Epithelial cell of esophagus (primary cell): ENCODE data around the gene FNTB.

Source experiments
- DNase-seq: peaks from one replicate; pipeline ENCODE4 v3.0.0; 2010; ENCODE audit warnings: low read depth
- H3K4me3 ChIP-seq: 2 replicates; pipeline ENCODE4 v1.5.1; 2011; ENCODE audit warnings: mild to moderate bottlenecking, low read length, control low read depth
- TF ChIP-seq, protein P1 (sequence below): IDR thresholded peaks from 2 replicates; pipeline ENCODE4 v1.5.1; 2011; ENCODE audit warnings: low read depth, mild to moderate bottlenecking, low read length, control low read depth, inconsistent platforms; ENCODE audit not compliant: insufficient read depth; ENCODE audit errors: missing control alignments

FNTB gene

DNA sequence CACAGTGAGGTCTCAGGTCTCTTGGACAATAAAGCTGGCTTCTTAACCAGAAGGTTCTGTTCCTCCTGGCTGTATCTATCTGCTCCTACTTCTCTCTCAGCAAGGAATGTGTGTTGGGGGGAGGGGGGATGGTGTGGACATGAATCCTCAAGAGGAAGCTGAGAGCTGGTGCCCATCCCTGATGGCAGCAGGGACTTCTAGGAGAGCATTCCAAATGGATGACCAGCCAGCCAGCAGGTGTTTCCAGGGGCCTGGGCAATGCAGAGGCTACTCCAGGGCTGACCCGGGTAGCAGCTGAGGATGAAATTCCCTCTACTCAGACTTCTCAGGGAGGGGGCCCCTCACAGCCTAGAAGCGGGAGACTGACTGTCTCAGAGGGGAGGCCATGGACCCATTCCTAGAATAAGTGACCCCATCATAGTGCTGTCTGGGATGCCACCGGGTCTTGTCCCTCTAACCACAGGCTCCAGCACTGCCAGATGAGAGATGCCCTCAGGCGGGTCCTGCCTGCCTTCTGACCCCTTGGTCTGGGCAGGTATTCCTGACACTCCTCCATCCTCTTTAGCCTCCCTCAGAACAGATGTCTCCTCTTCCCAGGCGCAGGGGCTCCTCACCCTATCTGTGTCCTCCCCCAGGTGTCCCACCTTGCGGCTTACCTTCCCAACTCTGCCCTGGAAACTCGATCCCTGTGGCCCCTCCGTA lies 15.8 kb upstream of the FNTB start:
- no peak overlapping the region for H3K4me3 ChIP-seq
- TF ChIP-seq, protein P1, sequence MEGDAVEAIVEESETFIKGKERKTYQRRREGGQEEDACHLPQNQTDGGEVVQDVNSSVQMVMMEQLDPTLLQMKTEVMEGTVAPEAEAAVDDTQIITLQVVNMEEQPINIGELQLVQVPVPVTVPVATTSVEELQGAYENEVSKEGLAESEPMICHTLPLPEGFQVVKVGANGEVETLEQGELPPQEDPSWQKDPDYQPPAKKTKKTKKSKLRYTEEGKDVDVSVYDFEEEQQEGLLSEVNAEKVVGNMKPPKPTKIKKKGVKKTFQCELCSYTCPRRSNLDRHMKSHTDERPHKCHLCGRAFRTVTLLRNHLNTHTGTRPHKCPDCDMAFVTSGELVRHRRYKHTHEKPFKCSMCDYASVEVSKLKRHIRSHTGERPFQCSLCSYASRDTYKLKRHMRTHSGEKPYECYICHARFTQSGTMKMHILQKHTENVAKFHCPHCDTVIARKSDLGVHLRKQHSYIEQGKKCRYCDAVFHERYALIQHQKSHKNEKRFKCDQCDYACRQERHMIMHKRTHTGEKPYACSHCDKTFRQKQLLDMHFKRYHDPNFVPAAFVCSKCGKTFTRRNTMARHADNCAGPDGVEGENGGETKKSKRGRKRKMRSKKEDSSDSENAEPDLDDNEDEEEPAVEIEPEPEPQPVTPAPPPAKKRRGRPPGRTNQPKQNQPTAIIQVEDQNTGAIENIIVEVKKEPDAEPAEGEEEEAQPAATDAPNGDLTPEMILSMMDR: no peak
- no peak for DNase-seq

DNA sequence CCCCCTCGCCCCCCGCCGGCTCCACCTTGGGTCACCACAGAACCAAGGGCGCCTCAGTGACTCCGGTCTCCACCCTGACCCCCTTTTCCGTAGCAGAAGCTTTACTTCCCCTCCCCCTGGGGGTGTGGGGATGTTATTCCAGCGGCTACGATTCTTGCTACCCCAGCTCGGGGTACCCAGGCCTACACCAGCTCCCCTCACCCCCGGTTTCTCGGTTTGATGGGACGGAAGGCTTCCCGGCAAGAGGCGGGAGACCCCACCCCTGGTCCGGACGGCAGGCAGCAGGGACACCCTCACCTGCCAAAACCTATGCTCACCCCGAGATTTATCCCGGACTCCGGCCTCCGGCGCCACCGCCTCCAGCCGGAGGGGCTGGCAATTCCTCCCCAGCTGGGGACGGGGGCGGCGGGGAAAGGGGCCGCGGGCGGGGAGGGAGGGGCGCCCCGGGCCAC lies 15.2 kb upstream of the FNTB start:
- TF ChIP-seq, protein P1: no peak
- DNase-seq: no peak
- peak overlapping the region; percentile 41 for H3K4me3 ChIP-seq

DNA sequence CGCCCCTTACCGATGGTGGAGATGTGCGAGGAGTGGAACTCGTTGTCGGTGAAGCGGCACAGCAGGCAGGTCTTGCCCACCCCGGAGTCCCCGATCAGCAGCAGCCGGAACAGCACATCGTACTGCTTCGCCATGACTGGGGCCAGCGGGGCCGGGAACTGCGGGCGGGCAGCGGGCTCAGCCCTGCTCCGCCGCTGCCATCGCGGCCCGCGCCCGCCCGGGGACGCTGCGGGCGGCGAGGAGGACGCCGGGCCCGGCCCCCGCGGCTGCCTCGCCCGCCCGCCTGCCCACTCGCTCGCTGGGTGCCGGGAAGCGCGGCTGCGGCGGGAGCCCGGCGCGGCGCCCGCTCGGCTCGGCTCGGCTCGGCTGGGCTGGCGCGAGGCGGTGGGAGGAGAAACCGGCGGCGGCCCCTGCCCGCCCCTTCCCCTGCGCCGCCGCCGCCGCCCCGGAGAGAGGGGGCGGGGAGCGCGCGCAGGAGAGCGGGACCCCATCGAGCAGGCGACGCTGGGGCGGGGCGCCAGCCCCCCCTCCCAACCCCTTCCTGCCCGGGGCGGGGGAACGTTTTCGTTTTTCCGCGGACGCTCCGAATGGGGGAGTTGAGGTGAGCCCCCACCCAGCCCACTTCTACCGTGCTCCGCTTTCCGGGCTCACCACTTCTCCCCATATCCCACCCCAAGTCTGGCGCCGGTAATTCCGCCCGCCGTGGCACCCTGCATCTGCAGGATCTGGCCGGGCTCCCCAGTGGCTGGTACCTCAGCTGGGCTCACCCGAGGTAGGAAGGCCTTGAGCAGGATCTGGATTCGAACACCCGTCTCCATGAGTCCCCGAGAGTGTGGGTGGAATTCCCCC lies 14.5 kb upstream of the FNTB start, which contains the start of gene RAB15:
TSS of gene RAB15 (minus strand) at position 394 of the 849 bp plus-strand sequence. CDS start at position 134, 260 bp downstream.
- peak; percentile 40 for DNase-seq
- peak within 1 kb of the TSS; percentile 43 for H3K4me3 ChIP-seq
- TF ChIP-seq, protein P1: no peak

DNA sequence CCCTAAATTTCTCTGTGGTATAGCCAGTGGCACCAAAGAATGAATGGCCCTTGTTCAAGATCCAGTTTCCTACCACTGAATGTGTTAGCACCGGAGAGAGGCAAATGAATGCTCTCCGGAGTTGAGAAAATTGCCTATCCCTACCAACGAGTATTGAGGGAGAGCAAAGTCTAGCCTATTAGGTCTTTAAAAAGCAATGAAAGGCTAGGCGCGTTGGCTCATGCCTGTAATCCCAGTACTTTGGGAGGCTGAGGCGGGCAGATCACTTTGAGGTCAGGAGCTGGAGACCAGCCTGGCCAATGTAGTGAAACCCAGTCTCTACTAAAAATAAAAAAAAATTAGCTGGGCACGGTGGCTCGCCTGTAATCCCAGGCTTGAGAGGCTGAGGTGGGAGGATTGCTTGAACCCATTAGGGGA lies 13.7 kb upstream of the FNTB start:
- TF ChIP-seq, protein P1: no peak
- no peak overlapping the region for H3K4me3 ChIP-seq

DNA sequence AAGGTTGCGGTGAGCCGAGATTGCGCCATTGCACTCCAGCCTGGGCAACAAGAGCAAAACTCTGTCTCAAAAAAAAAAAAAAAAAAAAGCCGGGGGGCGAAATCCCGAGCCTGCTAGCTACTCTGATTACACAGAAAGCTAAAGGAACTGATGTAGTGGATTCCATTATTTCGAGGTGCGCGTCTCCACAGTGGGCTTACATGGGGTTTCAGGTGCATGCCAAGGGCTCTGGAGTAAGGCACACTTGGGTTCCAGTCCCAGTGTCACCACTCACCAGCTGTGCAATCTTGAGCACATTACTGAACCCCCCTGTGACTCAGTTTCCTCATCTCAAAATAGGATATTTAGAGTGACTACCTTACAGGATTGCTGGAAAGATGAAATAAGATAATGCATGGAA lies 12.9 kb upstream of the FNTB start:
- H3K4me3 ChIP-seq: no peak overlapping the region
- no peak for DNase-seq
- TF ChIP-seq, protein P1: no peak

More for the DNA sequence above, 13.7 kb upstream of the FNTB start:
- DNase-seq: no peak

DNA sequence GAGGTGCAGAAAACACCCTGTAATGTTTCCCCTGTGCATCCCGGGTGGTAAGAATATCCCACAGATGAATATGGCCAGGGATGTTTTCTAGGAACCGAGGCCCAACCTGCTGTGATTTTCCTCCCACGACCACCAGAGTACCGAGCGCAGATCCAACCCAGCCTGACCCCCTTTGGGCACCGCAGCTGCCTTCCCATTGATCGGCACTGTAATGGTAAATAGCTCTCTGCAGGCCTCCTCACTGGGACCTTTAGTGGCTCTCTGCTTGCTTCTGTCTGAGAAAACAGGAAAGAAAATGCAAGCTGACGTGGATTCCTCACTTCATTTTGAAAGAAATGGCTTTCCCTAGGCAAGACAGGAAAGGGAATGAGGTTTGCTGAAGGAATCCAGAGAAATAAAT lies 12.1 kb upstream of the FNTB start:
- TF ChIP-seq, protein P1: no peak
- no peak for DNase-seq

More for the DNA sequence above, 12.1 kb upstream of the FNTB start:
- no peak overlapping the region for H3K4me3 ChIP-seq
